HG03095 (cell line): ENCODE data around the gene SUMO3.

Source experiments
- ATAC-seq: cut with Tn5 transposase; IDR thresholded peaks from one replicate; pipeline ENCODE4 v1.9.1; 2021; ENCODE audit warnings: moderate library complexity; ENCODE audit not compliant: unreplicated experiment

SUMO3 gene

GRCh38 chr21:44780767-44781459, 36.9 kb downstream of the SUMO3 start:
- ATAC-seq = no peak

DNA sequence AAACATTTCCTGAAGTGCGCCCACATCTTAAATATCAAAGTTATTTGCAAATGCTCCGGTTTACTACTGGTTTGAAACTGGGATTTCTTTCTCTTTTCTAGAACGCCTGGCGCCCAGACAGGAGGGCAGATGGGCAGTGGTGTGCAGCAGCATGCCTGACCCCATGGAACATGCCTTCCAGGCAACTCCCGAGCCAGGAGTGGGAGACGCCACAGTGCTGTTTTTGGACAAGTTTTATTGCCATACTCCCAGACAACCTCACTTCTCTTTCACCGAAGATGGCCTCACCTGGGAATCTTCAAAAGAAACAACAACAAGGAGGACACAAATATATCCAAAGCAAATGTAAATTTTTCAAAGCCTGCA, 37.7 kb downstream of the SUMO3 start:
- ATAC-seq = no peak

DNA sequence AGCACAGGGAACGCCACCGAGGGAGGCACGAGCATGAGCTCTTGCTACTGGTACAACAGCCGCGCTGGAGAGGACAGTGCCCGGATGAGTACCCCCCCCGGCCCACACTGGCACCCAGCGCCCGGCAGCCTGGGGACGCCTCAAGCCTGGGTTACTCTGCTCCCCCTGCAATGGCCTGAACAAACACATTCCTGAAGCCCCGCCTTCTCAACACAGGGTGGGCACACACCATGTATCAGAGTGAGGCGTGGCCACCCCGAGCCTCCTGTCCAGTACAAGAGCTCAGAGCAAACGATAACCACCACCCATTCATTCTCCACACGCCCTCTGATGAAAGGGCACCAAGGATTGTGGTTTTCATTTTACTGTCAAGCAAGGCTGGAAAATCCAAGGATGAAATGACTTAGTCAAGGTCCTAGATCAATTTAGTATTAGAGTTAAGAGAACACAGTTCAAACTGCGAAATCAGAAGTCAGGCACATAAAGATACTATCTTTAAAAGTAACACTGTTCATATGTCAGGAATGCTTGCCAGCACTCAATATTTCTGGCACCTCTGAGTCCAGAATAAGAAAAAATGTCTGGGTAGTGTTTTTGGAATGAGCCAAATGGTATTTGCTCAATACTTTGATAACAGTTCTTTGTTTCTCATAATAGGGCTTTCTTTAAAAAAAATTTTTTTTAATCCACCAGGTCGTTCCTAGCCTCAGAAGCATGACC, 38.3 kb downstream of the SUMO3 start:
- no peak for ATAC-seq

DNA sequence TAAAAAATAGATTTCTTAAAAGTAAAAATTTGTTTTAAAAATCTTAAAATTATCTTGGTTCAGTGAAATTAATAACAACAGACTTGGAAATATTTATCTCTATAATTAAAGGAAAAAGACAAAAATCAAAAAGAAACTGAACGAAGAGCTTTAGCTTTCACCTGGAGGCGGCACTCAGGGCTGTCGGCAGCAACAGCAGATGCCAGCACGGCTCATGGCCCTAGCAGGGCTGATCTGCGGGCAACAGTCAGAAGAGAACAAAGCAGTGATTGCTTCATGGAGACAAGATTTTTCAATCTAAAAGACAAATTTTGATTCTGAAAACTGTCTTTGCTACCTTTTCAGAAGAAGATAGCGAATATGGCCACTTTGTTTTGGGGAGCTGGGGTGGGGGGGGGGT, 38.9 kb downstream of the SUMO3 start:
- no peak for ATAC-seq

- ATAC-seq = no peak
Observed at GRCh38 chr21:44778499-44778911, 39.4 kb downstream of the SUMO3 start.

- ATAC-seq = no peak
Observed at GRCh38 chr21:44778094-44778493, 39.8 kb downstream of the SUMO3 start.

DNA sequence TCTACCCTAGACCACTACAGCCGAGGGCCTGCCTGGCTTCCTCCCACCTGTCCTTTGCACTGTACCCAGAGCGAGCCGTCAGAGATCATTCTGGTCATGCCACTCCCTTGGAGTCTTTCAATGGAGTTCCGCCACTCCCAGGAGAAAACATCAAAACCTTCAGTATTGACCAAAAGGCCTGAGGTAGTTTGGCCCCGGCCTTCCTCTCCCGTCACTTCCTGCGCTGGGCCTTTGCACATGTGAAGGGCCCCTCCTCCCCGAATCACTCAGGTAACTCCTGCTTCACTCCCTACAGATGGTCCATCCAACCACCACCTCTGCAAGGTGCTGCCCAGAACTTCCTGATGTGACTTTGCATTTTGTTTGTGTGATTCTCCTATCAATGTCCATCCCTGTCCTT, 42.9 kb downstream of the SUMO3 start:
- no peak for ATAC-seq

GRCh38 chr21:44773291-44773932, 44.5 kb downstream of the SUMO3 start:
- no peak for ATAC-seq

DNA sequence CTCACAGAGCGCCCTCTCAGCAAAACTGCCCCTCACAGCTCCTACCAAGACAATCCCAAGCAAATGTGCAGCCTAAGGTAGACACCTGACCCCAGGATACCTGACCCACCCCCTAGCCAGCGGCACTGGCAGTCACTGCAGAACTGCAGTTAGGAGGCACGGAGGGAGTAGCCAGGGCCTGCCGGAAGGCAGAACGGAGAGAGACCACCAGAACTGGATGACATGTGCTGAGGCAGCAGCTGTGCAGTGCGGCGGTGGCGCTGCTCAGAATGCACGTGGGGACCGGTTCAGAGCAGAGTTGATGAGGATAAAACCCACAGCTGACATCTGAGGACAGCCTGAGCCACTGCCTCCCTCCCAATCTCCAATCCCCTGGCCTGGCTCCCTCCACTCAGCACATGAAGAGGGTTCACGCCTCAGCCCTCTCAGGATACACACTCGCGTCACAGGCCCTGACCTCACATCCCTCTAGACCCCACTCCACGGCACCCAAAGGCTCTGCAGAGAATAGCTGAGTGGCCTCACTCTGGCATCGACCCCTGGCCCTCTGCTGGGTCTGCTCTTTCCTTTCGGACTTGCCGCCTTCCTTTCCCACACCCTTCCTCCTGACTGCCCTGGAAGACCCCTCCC, 45.9 kb downstream of the SUMO3 start:
- ATAC-seq = no peak

DNA sequence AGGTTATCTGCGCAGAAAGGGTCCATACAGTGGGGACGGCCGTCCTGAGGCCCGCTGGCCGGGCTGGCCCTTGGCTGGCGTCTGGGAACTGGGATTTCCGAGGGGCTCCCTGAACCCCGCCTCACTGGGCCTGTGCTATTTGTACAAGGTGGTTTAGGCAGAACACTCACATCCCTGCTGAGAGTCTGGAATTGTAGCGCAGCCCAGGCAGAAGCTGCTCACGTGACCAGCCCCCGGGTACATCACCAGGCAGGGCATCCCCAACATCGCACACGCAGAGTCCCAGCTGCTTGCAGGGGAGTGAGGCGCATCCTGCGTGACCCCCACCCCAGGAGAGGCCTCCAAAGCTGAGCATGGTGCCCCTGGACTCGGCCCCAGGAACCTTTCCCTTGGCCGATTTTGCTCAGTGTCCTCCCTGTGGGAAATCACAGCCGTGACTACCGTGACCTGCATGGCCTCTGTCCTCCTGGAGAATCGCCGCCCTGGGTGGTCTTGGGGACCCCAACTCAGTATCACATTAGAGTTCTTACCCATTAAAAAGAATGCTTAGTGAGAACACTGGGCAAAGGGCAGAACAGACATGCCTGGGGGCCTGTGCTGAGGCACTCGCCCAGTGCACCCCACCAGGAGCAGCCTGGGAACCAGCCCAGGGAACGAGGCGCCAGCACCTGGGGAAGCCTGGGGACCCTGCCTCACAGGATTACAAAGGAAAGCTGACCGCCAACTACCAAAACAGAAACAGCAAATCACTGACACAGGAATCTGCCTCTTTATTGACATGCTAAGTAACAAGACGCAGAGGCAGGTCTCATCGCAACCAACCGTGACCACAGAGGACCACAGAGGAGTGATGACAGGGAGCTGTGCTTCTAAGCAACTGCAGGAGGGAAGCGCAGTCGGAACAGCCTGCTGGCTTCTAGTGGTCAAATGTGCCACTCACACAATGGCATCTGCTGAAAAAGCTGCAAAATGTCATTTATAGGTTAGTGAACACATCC, 49.7 kb downstream of the SUMO3 start:
- no peak for ATAC-seq

DNA sequence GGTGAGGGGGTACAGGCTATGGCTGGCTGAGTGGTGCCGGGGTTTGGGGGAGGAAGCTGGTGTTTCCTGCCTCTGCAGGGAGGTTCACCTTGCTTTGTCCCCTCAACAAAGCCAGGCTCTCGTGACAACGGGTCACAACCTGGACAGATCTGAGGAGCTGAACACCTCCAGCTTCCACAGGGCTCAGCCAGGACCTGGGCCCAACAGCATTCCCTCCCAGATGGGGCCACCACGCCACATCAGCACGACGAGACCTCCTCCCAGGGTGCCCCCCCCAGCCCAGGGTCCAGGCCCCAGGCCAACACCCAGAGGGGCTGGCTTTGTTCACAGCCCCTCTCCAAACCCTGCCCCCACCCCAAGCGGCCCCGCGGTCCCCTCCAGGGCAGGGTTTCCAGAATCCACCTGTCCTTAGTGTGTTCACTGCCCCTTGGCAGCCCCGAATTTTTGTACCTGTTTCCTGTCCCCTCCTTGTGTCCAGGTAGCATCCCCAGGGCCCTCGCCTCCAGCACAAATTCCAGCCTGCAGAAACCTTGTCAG, 51.0 kb downstream of the SUMO3 start:
- ATAC-seq = no peak

DNA sequence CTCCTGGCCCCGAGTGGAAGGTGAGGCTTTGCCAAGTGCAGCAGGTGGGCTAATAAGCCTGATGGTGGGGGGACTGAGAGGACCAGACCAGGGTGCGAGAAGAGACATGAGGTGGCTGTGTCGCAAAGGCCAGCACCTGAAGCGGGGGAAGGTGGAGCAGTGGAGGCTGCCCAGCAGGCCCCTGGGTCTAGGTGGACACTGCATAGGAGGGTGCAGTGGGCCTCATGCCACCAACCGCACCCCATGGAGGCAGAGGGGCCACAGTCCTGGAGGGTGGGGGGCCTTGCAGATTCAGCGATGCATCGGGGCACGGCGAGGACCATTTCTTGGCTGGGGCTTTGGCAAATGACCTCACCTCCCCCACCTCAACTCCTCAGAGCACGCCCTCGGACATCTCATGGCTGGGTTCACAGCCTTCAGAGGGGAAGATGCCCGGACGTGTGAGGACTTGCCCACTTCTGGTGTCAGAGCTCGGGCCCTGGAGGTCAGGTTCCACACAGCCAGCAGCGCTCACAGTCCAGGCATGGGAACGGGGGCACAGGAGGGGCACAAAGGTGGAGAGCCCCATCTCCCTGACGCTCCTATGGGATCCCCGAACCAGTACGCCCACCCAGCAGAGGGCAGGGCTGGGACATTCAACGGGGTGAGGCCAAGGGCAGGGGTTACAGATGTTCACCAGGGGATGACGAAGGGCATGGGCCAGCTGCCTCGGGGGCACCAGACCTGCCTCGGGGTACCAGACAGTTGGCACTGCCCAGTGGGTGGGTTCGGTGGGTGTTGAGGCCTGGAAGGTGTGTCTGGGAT, 51.6 kb downstream of the SUMO3 start:
- ATAC-seq = no peak

GRCh38 chr21:44765231-44766013, 52.4 kb downstream of the SUMO3 start:
- ATAC-seq = no peak

GRCh38 chr21:44764319-44765230, 53.3 kb downstream of the SUMO3 start:
- ATAC-seq = no peak

DNA sequence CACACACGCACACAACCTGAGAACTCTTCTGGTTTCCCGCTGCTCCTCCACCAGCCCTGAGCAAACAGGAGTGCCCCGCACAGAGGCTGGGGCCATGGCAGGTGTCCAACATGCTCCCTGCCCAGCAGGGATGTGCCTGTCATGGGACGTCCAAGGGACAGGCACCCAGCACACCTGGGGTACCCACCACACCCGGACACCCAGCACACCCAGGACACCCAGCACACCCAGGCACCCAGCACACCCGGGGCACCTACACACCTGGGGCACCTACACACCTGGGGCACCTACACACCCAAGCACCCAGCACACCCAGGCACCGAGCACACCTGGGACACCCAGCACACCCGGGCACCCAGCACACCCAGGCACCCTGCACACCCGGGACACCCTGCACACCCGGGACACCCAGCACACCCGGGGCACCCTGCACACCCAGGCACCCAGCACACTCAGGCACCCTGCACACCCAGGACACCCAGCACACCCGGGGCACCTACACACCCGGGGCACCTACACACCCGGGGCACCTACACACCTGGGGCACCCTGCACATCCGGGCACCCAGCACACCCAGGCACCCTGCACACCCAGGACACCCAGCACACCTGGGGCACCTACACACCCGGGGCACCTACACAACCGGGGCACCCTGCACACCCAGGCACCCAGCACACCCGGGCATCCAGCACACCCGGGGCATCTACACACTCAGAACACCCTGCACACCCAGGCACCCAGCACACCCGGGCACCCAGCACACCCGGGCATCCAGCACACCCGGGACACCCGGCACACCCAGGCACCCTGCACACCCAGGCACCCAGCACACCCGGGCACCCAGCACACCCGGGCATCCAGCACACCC, 54.2 kb downstream of the SUMO3 start:
- ATAC-seq = no peak

DNA sequence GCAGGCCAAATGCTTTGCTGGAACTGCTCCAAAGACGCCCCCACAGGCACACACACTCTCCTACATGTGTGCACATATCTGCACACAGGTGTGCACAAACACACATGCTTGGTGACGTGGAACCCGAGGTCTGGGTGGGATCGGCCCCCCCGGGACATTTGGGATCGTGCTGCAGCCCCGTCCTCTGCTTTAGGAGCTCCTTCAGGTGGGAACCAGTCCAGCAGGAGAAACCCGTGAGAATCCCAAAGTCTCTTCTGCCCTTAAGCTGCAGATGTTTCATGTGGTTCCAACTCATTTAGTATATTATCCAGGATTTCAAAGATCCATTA, 54.8 kb downstream of the SUMO3 start:
- ATAC-seq = no peak
